Vagina (tissue), 2 donors: ENCODE results near the gene C11orf58. TPM values are rescaled to one million over a fixed set of nuclear protein-coding genes. Genes with fewer than 3 reads are reported as not detected.

Source experiments
- DNase-seq, 2 donors: peaks; one replicate each; pipeline ENCODE4 v3.0.0-alpha.2; 2017; ENCODE audit errors: extremely low spot score in 2 of 2
- H3K27ac ChIP-seq: fragments of 200-600 bp; sonication (generic); one replicate; pipeline ENCODE4 v1.5.1; 2019
- H3K27me3 ChIP-seq: fragments of 200-600 bp; sonication (generic); one replicate; pipeline ENCODE4 v1.5.1; 2019
- H3K36me3 ChIP-seq, 2 donors: fragments of 200-600 bp; sonication (generic); one replicate each; pipeline ENCODE4 v1.5.1; 2017 to 2019
- H3K4me1 ChIP-seq: fragments of 200-600 bp; sonication (generic); one replicate; pipeline ENCODE4 v1.5.1; 2019
- H3K4me3 ChIP-seq, 2 donors: fragments of 200-600 bp; sonication (generic); 1 replicate in 1 of 2; 2 replicates in 1 of 2; pipeline ENCODE4 v1.5.1; 2016 to 2019
- H3K9me3 ChIP-seq: fragments of 200-600 bp; sonication (generic); one replicate; pipeline ENCODE4 v1.5.1; 2019
- POLR2A ChIP-seq, 2 donors: fragments of 450-650 bp; IDR thresholded peaks; one replicate each; pipeline ENCODE4 v1.6.1; 2017; ENCODE audit warnings: antibody characterized with exemption in 2 of 2, mild to moderate bottlenecking in 2 of 2, moderate library complexity in 2 of 2
- POLR2AphosphoS5 ChIP-seq, 2 donors: sonication (generic); formaldehyde crosslinking; IDR thresholded peaks; one replicate each; pipeline ENCODE4 v1.9.0; 2017; ENCODE audit warnings: antibody characterized with exemption in 2 of 2, mild to moderate bottlenecking in 2 of 2, low read depth in 1 of 2; ENCODE audit not compliant: insufficient read depth in 1 of 2
- intact Hi-C: fragments of 100-400 bp; cut with DNase I; formaldehyde crosslinking; loops from one replicate; pipeline ENCODE4 v1.15.1; 2023
- total RNA-seq: library from RNA; depleted of rRNA; stranded (reverse); fragments of >200 nt; gene quantifications from one replicate; pipeline ENCODE4 v1.2.3, GENCODE V29; 2016
- TF ChIP-seq, protein P1 (sequence below), 3 experiments: fragments of 450-650 bp in 2 of 3; fragments of 200-600 bp in 1 of 3; sonication (generic) in 1 of 3; IDR thresholded peaks; one replicate each; pipeline ENCODE4 v1.5.1; 2017 to 2019; ENCODE audit warnings: antibody characterized with exemption in 3 of 3, mild to moderate bottlenecking in 2 of 3, moderate library complexity in 2 of 3

The C11orf58 gene
- total RNA-seq, 1 donor from 2014 or later = 188 TPM

- DNase-seq = no peak
- Histone ChIP-seq H3K4me3 (no peak overlapping the region), H3K4me1 (peaks cover 67% of the 10 kb centered on the region), H3K9me3 (no peaks in the 10 kb centered on the region), H3K27me3 (no peaks in the 10 kb centered on the region), H3K36me3 (peaks cover 0 to 12% of the 10 kb centered on the region in 2 donors), H3K27ac (no peak overlapping the region)
- intact Hi-C loops = no loop called here
- TF ChIP-seq POLR2A (IDR thresholded peaks at IDR 0.05) = no peak
- no peak for TF ChIP-seq POLR2AphosphoS5 (IDR thresholded peaks at IDR 0.05; ENCODE audit: insufficient read depth in 1 of 2, low read depth in 1 of 2)
- TF ChIP-seq, protein P1, sequence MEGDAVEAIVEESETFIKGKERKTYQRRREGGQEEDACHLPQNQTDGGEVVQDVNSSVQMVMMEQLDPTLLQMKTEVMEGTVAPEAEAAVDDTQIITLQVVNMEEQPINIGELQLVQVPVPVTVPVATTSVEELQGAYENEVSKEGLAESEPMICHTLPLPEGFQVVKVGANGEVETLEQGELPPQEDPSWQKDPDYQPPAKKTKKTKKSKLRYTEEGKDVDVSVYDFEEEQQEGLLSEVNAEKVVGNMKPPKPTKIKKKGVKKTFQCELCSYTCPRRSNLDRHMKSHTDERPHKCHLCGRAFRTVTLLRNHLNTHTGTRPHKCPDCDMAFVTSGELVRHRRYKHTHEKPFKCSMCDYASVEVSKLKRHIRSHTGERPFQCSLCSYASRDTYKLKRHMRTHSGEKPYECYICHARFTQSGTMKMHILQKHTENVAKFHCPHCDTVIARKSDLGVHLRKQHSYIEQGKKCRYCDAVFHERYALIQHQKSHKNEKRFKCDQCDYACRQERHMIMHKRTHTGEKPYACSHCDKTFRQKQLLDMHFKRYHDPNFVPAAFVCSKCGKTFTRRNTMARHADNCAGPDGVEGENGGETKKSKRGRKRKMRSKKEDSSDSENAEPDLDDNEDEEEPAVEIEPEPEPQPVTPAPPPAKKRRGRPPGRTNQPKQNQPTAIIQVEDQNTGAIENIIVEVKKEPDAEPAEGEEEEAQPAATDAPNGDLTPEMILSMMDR (IDR thresholded peaks at IDR 0.05) = no peak
Observed at GRCh38 chr11:16741473-16741872, 3.0 kb downstream of the C11orf58 start.

DNA sequence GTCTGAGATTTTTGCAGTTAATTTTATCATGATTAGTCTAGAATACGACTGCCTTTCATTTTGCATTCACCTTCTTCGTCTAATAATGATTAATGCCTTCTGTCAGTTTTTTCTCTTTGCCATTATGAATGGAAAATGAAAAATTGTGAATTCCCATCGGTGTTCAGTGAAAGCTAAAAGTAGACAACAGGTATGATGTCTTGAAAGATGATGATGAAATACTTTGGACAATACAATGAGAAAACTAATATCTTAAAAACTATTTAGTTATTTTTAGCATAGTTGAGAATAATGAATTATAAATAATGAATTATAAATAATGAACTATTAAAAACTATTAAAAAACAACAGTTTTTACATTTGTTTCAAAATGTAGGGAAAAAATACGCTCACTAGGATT, 5.0 kb downstream of the C11orf58 start:
- intact Hi-C loops = no loop called here
- Histone ChIP-seq H3K4me1 (peaks cover 61% of the 10 kb centered on the region), H3K36me3 (peaks cover 0 to 22% of the 10 kb centered on the region in 2 donors), H3K27me3 (no peaks in the 10 kb centered on the region), H3K27ac (no peak overlapping the region), H3K4me3 (no peak overlapping the region), H3K9me3 (no peaks in the 10 kb centered on the region)
- no peak for DNase-seq
- TF ChIP-seq POLR2A (IDR thresholded peaks at IDR 0.05) = no peak
- TF ChIP-seq, protein P1 (IDR thresholded peaks at IDR 0.05) = no peak
- no peak for TF ChIP-seq POLR2AphosphoS5 (IDR thresholded peaks at IDR 0.05; ENCODE audit: insufficient read depth in 1 of 2, low read depth in 1 of 2)

GRCh38 chr11:16744128-16744725, 5.8 kb downstream of the C11orf58 start:
- no peaks in the 10 kb centered on the region for H3K9me3 ChIP-seq
- TF ChIP-seq POLR2AphosphoS5 (IDR thresholded peaks at IDR 0.05; ENCODE audit: insufficient read depth in 1 of 2, low read depth in 1 of 2) = no peak
- no peak for TF ChIP-seq POLR2A (IDR thresholded peaks at IDR 0.05)
- TF ChIP-seq, protein P1 (IDR thresholded peaks at IDR 0.05) = no peak
- H3K27me3 ChIP-seq = no peaks in the 10 kb centered on the region
- intact Hi-C loops = no loop called here
- no peak overlapping the region for H3K4me3 ChIP-seq
- DNase-seq = no peak
- no peak overlapping the region for H3K27ac ChIP-seq
- H3K4me1 ChIP-seq = peaks cover 60% of the 10 kb centered on the region
- peaks cover 0 to 24% of the 10 kb centered on the region in 2 donors for H3K36me3 ChIP-seq

GRCh38 chr11:16745950-16746605, 7.6 kb downstream of the C11orf58 start:
- H3K9me3 ChIP-seq = no peaks in the 10 kb centered on the region
- intact Hi-C loops = no loop called here
- TF ChIP-seq POLR2A (IDR thresholded peaks at IDR 0.05) (no peak), POLR2AphosphoS5 (IDR thresholded peaks at IDR 0.05; ENCODE audit: insufficient read depth in 1 of 2, low read depth in 1 of 2) (no peak)
- TF ChIP-seq, protein P1 (IDR thresholded peaks at IDR 0.05) = no peak
- H3K4me3 ChIP-seq = no peak overlapping the region
- no peak for DNase-seq
- peaks cover 41% of the 10 kb centered on the region for H3K4me1 ChIP-seq
- no peak overlapping the region for H3K27ac ChIP-seq
- no peaks in the 10 kb centered on the region for H3K27me3 ChIP-seq
- peaks cover 0 to 43% of the 10 kb centered on the region in 2 donors for H3K36me3 ChIP-seq

DNA sequence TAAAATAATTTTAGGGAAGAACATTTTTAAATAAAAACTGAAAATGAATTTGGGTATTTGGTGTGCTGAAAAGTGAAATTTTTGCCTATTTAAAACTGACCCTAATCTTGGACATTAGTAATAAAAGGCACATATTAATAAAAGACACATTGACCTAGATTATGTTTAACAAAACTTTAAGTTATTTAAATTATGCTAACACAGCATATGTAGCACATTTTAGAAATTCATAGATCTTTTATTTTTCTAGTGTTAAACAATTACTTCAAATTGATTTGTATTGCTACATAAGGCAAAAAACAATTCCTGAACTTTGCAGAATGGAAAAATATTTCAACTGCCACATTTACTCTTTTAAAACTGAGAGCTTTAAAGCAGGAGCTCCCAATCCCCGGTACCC, 10.6 kb downstream of the C11orf58 start:
- no peak overlapping the region for H3K27ac ChIP-seq
- peaks cover 0 to 69% of the 10 kb centered on the region in 2 donors for H3K36me3 ChIP-seq
- no peaks in the 10 kb centered on the region for H3K9me3 ChIP-seq
- peaks cover 18% of the 10 kb centered on the region for H3K4me1 ChIP-seq
- intact Hi-C loops = no loop called here
- H3K4me3 ChIP-seq = no peak overlapping the region
- no peak for TF ChIP-seq POLR2A (IDR thresholded peaks at IDR 0.05)
- no peak for DNase-seq
- no peaks in the 10 kb centered on the region for H3K27me3 ChIP-seq
